HG02588 (cell line): Measurements from ENCODE around the gene BMPR2.
"Not testable (repeated sequence)": the region's sequence is repeated elsewhere in the genome, so short reads cannot be mapped to it uniquely, and the experiment has no call there.

Experiments used
- ATAC-seq: cut with Tn5 transposase; IDR thresholded peaks from one replicate; pipeline ENCODE4 v1.9.1; 2021; ENCODE audit warnings: mild to moderate bottlenecking, moderate library complexity; ENCODE audit not compliant: unreplicated experiment

Gene BMPR2

GRCh38 chr2:202514732-202515131 is 138.6 kb downstream of the BMPR2 start:
- no peak for ATAC-seq

- ATAC-seq, result no peak
These were observed 143.3 kb downstream of the BMPR2 start for GRCh38 chr2:202519453-202519852.

GRCh38 chr2:202521470-202521869 is 145.3 kb downstream of the BMPR2 start:
- no peak for ATAC-seq

- ATAC-seq, result no peak
These were observed 153.3 kb downstream of the BMPR2 start for GRCh38 chr2:202529389-202529788.

DNA sequence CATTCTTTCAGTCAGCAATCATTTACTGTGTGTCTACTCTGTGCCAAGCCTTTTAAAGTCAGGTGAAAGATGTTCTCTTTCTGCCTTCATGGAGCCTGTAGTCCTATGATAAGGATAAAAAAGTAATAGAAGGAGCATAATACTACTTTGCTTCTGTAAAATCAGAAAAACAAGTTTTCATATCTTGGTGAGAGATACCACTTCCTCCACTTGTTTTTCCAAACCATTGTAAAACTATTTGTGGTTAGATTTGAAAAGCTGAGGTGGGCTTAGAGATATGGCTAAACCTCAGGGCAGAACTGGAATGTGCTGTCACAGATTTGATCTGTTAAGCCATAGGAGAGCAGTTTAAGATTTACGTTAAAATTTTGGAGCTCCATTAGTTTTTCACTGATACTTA is 153.9 kb downstream of the BMPR2 start:
- no peak for ATAC-seq

- not testable (repeated sequence) for ATAC-seq
These were observed 159.2 kb downstream of the BMPR2 start for GRCh38 chr2:202535290-202535689.

- ATAC-seq, result no peak
These were observed 165.0 kb downstream of the BMPR2 start for GRCh38 chr2:202541137-202541536.

GRCh38 chr2:202542142-202542541 is 166.0 kb downstream of the BMPR2 start:
- ATAC-seq, result no peak

- ATAC-seq, result no peak
These were observed 169.4 kb downstream of the BMPR2 start for GRCh38 chr2:202545523-202545922.

- ATAC-seq, result no peak
These were observed 169.8 kb downstream of the BMPR2 start for GRCh38 chr2:202545931-202546330.

DNA sequence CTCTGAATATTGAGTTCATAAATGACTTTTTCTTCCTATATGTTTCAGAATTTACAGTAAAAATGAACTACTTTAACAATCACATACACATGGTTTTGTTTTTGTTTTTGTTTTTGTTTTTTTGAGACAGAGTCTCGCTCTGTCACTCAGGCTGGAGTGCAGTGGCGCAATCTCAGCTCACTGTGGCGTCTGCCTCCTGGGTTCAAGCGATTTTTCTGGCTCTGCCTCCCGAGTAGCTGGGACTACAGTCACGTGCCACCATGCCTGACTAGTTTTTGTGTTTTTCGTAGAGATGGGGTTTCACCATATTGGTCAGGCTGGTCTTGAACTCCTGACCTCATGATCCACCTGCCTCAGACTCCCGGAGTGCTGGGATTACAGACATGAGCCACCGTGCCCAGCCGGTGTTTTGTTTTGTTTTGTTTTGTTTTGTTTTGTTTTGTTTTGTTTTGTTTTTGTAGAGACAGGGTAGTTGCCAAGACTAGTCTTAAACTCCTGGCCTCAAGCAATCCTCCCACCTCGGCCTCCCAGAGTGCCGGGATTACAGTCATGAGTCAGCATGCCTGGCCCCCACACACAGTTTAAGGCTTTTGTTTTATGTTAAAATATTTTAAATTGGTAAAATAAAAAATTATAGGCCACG is 170.5 kb downstream of the BMPR2 start:
- ATAC-seq, result not testable (repeated sequence)

GRCh38 chr2:202548240-202548639 is 172.1 kb downstream of the BMPR2 start:
- no peak for ATAC-seq

- not testable (repeated sequence) for ATAC-seq
These were observed 174.9 kb downstream of the BMPR2 start for GRCh38 chr2:202551000-202551399.

DNA sequence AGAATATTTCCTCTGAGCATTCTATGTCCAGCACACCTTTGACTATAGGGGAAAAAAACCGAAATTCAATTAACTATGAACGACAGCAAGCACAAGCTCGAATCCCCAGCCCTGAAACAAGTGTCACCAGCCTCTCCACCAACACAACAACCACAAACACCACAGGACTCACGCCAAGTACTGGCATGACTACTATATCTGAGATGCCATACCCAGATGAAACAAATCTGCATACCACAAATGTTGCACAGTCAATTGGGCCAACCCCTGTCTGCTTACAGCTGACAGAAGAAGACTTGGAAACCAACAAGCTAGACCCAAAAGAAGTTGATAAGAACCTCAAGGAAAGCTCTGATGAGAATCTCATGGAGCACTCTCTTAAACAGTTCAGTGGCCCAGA is 179.2 kb downstream of the BMPR2 start:
- no peak for ATAC-seq

- ATAC-seq, result no peak
These were observed 184.1 kb downstream of the BMPR2 start for GRCh38 chr2:202560200-202560599.

- no peak for ATAC-seq
These were observed 188.1 kb downstream of the BMPR2 start for GRCh38 chr2:202564226-202564625.

DNA sequence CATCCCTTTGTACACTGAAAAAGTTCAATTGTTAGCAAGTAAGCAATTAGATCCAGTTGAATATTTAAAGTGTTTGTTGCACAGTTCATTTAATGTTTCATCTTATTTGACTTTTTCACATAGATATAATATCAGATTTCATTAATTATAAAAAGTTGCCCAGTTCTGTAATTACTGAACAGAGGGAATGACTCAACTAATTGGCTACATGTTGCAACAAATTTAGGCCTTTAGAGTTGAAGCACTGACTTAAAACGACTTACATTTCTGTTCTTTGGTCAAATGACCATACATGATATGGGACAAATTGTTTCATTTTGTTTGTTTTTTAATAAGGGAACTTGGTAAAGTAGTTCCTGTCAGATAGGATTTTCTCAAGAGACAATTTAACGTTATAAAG is 190.2 kb downstream of the BMPR2 start:
- ATAC-seq, result no peak

GRCh38 chr2:202574541-202574940 is 198.4 kb downstream of the BMPR2 start:
- ATAC-seq, result no peak

GRCh38 chr2:202575194-202575593 is 199.1 kb downstream of the BMPR2 start:
- not testable (repeated sequence) for ATAC-seq

DNA sequence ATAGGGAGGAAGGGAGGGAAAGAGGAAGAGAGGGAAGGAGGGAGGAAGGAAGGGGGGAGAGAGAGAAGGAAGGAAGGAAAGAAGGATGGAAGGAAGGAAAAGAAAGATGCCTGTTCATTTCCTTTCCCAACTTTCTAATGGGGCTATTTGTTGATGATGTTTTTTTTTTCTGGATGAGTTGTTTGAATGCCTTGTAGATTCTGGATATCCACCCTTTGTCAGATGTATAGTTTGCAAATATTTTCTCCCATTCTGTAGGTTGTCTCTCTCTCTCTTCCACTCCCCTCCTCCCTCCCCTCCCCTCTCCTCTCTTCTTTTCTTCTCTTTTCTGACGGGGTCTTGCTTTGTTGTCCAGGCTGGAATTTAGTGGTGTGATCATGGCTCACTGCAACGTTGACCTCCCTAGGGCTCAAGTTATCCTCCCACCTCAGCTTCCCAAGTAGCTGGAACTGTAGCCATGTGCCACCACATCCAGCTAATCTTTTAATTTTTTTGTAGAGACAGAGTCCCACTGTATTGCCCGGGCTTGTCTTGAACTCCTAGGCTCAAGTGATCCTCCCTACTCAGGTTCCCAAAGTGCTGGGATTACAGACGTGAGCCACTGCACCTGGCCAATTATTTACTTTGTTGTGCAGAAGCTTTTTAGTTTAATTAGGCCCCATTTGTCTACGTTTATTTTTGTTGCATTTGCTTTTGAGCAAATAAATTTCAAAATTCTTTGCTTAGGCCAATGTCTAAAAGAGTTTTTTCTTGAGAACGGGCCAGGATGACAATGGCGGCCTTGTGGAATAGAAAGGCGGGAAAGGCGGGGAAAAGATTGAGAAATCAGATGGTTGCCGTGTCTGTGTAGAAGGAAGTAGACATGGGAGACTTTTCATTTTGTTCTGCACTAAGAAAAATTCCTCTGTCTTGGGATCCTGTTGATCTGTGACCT is 201.4 kb downstream of the BMPR2 start:
- ATAC-seq, result no peak

- ATAC-seq, result not testable (repeated sequence)
These were observed 206.7 kb downstream of the BMPR2 start for GRCh38 chr2:202582846-202583245.

DNA sequence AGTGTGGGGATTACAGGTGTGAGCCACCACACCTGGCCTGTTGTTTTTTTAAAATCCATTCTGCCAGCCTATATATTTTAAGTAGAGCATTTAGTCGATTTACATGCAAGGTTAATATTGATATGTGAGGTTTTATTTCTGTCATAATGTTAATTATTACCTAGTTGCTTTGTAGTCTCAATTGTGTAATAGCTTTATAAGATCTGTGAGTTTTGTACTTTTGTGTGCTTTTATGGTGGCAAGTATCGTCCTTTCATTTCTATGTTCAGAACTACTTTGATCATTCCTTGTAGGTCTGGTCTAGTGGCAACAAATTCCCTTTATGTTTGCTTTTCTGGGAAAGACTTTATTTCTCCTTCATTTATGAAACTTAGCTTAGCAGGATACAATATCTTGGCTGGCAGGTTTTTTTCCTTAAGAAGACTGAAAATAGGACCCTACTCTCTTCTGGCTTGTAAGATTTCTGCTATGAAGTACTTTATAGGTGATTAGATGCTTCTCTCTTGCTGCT is 207.6 kb downstream of the BMPR2 start:
- no peak for ATAC-seq
